ENCODE measurements around the gene SHISAL1.
"Not testable (repeated sequence)": the region's sequence is repeated elsewhere in the genome, so short reads cannot be mapped to it uniquely, and the experiment has no call there.

The SHISAL1 gene

DNA sequence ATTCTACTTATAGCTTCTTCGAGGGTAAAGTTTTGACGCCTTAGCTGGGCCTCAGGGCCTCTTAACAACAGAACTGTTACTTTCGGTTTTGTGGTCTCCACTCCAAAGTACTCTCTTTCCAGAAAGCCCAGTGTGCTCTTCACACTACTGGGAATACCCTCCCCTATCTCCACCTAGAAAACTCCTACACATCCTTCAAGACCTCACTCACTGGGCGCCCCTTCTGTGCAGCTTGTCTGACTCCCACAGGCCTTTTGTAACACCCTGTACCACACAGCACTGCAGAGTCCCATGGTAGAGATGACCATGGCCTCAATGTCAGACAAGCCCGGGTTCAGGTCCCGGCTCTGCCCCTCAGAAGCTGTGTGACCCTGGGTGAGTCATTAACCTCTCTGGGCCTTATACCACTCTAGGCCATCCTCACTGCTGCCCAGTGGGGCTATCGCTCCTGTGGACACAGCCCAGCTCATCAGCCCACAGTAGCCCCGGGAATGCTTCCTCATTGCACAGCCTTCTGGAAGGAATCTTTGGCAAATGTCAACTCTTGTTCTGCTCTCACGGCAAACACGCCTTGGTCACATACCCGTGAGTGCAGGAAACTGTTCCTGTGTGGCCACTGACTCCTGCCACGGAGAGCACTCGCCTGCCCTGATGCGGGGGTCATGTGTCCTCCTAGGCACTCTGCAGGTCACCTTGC, 51.4 kb downstream of the SHISAL1 start:
- DNase-seq (ENCODE audit: low read depth in 2 of 2): no peak

DNA sequence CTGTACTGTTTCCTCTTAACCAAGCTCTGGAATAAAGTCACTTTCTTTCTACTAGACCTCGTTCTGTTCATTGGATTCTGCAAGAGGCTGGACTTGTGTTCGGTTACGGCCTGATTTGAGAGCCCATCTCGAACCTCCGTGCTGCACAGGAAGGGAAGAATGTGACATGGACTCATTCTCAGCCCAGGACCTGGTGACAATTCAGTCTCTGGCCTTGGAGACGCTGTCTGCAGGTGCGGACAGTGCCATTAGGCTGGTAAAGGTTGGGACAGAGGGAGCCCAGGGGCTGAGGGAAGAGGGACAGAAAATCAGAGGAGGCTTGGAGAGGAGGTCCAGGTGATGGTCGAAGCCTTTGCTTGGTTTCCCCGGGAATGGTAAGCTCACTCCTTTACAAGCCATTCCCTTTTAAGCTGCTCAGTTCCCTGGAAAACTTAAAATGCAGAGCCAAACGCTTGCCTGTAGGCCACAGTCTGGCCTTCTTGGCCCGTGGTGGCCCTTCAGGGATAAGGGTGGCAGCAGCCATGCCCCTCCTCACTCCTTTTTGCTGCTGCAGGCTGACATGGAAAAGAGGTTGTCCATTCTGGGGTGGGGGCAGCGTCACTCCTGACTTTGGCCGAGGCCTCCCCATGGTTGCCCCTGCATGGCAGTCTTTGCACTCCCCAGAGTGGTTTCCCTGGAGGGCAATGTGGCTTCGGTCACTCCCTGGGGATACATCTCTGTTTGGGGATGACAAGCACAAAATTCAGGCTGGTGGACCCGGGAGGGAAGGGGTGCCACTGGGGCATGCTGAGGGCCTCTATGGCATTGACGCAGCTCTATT, 52.3 kb downstream of the SHISAL1 start:
- no peak for DNase-seq (ENCODE audit: low read depth in 2 of 2)

DNA sequence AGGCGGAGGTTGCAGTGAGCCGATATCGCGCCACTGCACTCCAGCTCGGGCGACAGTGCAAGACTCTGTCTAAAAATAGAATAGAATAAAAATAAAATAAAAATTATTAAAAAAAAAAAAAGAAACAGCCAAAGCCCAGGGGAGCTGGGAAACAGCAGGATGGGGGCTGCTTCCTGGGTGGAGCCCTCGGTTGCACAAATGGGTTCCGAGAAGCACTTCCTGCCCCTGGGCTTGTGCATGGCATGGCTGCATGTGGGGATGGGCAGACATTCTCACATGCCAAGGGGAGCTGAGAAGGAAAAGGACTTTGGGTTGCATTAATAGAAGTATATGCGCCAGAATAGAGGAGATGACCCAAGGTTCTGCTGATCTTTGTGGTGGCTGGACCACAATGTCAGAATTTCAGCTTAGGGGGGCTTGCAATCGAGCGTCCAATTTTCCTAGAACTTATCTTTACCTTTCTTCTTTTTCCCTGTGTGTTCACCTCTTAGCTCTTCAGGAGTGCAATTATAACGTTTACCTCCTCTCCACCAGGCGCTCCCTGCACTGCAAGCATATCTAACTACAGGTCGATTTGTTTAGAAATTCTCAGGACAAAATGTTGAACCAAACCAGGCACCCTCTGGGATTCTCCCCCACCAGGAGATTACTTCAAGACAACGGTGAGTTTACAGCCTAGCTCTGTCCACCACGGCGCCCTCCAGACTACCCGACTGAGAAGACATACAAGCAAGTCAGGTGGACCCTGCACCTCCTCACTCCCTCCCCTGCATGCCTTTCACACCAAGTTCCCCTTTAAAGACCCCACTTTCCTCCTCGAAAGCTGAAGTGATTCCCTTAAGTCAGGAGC, 53.2 kb downstream of the SHISAL1 start:
- no peak for DNase-seq (ENCODE audit: low read depth in 2 of 2)

DNA sequence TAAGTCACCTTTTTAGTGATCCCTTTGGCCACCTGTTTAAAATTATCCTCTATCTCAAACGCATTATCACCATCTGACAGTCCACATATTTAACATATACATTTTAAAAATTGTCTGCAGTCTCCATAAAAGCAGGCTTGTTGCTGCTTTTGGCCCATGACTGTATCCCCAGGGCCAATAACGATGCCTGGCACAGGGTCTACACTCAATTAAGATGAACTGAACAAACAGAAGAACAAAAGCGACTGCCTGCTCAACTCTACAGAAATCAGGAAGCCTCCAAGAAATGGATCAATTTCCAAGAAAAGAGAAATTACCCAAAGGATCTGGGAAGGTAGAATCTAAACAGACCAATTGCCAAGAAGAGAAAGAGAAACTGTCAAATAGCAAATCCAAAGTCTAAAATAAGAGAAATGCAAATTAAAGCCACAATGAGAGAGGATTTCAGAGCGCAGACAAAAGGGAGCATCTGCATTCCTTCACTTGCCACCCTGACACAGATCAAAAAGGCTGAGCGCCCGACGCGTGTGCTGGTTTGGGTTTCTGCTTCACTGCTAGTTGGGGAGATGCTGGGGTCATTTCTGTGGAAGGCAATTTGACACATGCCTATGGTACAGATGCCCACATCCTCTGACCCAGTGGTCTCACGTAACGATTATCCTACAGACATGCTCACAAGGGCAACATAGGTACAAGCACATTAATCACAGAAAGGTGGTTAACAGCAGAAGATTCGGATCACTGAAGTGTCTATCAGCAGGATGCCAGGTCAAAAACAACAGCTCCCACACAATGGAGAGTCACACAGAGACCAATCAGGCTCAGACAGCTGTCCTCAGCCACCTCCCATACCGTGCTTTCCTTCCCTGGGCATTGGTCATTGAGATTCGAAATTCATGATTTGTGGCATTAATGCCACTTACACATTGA, 55.9 kb downstream of the SHISAL1 start:
- no peak for DNase-seq (ENCODE audit: low read depth in 2 of 2)

DNA sequence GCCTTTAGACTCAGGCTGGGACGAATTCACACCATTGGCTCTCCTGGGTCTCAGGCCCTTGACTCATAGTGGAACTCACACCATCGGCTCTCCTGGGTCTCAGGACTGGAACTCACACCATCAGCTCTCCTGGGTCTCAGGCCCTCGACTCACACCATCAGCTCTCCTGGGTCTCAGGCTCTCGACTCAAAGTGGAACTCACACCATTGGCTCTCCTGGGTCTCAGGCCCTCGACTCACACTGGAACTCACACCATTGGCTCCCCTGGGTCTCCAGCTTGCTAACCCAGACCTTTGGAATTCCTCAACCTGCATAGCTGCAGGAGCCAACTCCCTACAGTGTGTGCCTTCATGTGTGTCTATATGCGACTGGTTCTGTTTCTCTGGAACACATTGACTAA, 56.7 kb downstream of the SHISAL1 start:
- no peak for DNase-seq (ENCODE audit: low read depth in 2 of 2)

DNA sequence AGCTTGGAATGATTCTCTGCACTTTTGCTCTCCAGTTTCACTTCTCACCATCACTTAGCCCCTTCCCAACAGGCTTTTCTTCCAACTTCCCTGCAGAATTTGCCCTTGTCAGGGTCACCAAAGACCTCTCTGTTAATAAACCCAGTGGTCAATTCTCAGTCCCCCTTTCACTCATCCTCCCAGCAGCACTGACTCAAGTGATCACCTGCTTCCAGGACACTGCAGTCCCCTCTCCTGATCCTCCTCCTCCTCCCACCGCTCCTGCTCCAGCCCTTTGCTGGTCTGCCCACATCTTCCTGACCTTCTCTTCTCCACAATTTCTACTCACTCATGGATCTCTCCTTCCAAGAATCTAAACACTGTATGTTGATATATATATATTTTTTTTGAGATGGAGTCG, 57.9 kb downstream of the SHISAL1 start:
- DNase-seq (ENCODE audit: low read depth in 2 of 2): no peak

DNA sequence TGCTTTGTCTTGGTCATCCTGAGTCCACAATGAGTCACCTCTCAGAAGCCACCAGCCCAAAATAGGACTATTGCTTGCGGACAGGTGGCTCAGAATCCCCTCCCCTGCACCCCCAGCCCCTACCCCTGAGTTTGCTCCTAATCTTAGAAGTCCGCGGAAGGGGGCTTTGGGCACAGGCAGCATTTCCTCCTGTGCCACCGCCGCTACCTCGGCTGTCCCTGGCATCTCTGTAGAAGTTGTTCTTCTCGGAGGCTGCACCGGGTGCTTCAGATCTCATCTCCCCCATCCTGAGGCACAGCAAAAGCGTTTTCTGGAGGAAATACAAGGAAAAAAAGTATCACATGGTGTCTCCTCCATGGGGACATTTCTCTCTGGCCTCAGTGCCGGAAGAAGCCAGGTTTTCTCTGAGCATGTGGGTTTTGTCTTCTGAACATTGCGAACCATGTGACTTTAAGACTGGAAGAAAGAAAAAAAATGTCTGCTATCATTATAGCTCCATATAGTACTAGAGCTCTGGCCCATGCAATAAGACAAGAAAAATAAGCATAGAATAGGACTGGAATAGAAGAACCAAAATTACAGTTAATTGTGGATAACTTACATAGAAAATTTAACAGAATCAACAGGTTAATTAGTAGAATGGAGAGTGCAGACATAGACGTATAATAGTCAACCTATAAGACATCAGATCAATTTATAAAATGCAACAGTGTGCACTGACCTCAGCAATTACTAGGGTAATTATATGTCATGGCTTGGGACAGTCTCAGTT, 63.2 kb downstream of the SHISAL1 start:
- no peak for DNase-seq (ENCODE audit: low read depth in 2 of 2)

DNA sequence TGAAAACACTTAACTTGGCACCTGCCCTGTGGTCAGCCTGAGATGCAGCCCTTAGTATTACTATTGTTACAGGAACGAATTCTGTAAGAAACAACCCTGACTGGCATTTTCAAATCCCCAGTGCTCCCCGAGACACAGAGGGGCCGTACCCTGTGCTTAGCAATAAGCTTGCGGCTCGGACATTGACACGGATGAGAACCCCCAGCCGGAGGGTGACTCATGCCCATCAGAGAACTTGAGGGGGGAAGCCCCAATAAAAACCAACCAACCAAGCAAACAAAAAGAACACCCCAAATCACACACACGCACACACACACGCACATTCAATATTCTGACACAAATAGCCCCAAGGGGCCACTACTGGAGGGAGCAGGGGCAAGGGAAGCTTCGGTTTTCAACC, 63.8 kb downstream of the SHISAL1 start:
- DNase-seq (ENCODE audit: low read depth in 2 of 2): no peak

DNA sequence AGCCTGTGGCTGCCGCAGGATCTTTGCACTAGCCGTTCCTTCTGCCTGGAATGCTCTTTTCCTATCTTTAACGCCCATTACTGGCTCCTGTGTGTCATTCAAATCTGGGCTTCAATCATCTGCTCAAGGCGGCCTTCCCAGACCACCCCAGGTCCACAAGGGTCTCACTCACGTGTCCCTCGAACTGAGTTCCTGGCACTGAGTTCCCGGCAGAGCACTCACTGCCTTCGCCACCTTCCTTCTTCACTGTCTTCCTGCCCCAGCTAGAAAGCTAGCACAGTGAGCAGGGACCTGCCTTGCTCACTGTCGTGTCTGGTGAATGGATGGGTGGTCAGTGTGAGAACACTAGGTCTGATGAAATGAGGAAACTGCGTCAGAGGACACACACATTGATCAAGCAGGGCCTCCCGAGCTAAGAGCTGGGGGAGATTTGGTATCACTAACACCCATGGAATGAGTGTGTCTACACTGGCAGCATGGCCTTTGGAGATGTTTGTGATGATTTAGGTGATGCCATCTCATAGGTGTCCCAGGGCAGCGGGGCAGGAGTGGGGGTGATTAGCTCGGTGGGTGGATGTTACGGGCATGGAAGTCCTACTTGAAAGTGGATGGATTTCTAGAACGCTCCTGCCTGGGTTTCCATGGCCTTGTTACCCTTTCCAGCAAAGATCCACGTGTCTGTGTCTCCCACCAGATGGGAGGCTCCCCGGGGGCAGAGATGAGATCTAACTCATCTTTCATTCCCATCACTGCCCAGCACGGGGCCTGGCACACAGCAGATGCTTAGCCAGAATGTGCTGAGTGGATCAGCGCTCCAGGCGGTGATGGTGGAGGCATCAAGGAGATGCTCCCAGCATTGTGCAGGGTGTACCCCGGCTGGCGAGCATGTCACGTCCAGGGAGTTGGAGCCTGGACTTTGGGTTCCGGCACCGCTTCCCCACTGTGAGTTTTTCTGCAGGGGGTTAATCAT, 64.5 kb downstream of the SHISAL1 start:
- no peak for DNase-seq (ENCODE audit: low read depth in 2 of 2)

DNA sequence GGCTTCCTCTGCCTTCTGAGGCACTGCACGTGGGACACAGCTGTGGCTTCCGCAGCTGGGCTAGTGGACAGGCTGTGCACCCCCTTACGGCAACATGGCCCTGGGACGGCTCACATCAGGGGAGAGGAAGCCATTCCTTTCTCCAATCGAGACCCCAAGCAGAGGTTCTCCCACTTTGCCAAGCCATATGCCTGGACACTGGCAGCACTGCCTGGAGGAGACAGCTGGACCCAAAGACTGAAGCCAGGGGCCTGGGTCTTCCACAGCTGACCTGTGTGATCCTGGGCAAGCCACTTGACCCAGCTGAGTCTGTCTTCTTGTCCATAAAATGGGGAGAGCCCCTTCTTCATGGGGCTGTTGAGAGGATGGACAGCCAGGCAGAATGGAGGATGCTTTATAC, 65.4 kb downstream of the SHISAL1 start:
- DNase-seq (ENCODE audit: low read depth in 2 of 2): no peak

DNA sequence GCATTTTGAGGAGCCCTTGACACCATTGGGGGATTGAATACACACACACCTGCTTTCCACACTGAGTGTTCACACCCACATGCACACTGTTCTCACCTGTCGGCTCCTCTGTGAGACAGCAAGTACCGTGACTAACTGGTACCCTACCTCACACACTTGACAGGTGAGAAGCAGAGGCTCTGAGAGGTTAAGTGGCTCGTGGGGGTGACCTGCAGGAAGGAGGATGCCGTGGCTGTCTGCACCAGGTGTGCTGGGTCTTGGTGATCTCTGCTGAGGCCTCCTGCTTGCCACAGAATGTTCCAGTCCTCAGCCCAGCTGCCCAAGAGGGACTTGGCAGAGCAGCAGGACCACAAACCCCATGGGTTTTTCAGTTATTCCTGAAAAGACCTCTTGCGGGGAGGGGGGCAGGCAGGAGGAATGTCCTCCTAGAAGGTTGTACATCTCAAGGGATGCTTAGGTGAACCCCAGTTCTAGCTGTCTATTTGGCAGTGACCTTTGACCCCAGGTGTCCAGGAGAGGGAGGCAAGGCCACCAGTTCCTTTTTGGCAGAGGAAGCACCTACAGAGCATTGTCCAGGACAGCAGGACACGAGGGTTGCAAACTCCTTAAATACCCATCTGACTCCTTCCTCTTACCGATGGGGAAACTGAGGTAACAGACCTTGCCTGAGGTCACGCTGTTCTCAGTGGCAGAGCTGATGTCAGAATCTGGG, 66.0 kb downstream of the SHISAL1 start:
- no peak for DNase-seq (ENCODE audit: low read depth in 2 of 2)

DNA sequence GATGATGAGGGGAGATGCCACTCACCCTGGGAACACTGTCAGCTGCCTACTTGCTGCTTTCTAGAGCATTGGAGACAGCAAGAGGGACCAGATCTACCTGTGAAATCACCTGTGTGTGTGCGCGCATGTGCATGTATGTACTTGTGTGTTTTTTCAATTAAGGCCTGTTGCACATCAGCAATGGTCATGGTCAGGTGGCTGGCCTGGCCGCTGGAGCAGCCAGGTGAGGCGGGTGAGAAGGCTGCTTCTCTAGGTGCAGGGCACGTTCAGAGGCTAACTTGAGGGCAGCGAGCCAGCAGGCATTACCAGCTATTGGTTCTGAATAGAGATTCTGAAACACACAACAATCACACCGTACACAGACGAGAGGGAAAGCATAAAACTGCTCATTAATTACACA, 66.9 kb downstream of the SHISAL1 start:
- DNase-seq (ENCODE audit: low read depth in 2 of 2): no peak

DNA sequence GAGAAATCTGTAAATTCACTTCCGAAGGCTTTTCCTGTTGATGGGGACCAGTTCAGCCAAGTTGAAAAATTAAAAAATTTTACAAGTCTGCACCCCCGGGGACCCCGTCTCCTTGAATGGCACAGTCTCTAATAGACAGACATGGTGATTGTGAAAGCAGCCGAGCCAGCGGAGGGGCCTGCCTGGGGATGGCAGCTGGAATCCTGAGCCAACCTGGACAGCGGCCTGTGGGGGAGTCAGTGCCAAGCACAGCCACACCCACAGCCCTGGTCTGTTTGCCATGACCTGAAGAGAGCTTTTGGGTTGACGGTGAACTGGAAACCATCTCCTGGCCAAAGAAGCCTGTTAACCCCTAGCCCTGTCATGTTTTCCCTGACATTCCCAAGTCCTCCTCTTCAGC, 67.3 kb downstream of the SHISAL1 start:
- no peak for DNase-seq (ENCODE audit: low read depth in 2 of 2)

DNA sequence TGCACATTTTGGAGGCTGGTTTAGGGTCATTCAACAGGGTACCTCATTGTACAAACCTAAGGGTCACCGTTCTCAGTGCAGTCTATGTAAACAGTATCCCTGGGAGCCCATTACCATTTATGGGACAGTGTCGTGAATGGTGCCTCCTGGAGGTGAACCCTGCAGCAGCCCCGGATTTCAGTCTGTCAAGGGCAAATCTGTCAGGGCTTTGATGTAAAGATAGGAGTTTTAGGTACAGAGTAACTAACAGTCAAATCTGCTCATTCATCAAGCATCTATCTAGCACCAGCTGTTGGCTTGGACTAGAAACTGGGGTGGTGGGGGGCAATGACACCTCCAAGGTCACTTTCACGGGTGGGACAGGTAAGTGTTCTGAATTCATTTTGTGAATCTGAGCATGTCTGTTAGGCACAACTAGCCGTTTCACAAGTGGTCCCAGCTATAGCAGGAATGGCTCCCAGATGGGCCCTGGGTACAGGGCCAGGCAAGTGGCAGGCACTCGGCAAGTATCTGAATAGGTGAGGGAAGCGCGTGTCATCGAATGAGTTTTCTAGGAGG, 68.4 kb downstream of the SHISAL1 start:
- no peak for DNase-seq (ENCODE audit: low read depth in 2 of 2)

DNA sequence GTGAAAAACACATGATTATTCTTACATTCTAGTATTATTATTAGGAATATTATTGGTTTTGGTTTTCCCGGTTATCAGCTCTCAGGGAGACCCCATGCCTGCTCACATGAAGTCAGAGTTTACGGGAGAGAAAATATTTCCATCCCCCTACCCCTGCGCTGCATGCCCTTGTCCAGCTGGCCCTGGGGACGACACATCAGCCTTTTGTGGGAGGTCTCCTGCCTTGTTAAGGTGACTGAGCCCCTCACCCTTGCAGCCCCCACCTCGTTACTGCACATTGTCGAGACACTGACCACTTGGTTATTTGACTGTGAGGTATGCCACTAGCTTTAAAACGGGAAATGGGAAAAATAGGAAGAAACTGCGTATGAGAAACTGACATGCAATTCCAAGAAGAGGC, 69.0 kb downstream of the SHISAL1 start:
- DNase-seq (ENCODE audit: low read depth in 2 of 2): no peak

DNA sequence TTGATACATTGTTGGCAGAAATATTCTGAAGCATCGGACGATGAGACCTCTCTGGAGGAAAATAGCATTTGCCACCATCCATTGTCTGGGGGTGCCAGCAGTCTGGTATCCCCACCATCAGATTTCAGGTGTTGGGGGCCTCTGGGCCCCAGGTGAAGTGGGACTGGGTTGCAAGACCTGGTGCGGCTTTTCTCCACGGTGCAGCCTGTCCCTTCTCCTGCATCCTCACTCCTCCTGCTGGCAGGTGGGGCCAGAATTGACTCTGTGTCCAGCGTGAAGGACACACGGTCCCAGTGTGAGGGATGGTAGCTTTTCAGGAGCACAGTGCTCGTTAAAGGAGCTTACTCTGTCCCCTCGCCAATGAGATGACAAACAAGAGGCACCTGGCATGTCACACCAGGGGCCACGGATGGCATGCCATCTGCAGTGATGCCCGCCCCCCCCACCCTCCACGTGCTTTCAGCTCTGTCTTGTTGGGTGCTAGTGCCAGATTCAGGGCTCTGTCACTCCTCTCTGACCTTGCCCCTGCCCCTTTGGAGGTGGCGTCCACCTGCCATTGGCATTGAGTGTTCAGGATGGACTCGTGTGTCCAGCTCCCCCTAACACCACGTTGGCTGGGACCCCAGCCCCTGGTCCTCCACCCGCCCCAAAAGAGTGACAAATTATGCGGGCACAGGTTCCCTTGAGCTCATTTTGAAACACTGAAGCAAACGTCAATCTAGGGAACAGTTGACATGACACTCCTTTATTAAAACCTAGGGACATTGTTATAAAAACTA, 69.6 kb downstream of the SHISAL1 start:
- no peak for DNase-seq (ENCODE audit: low read depth in 2 of 2)

DNA sequence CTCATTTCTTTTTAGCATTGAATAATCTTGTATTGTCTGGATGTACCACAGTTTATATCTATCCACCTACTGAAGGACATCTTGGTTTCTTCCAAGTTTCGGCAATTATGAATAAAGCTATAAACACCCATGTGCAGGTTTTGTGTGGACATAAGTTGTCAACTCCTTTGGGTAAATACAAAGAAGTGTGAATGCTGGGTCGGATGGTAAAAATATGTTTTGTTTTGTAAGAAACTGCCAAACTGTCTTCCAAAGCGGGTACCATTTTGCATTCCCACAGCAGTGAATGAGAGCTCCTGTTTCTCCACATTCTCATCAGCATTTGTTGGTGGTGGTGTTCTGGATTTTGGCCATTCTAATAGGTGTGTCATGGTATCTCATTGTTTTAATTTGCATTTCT, 71.6 kb downstream of the SHISAL1 start:
- not testable (repeated sequence) for DNase-seq (ENCODE audit: low read depth in 2 of 2)

DNA sequence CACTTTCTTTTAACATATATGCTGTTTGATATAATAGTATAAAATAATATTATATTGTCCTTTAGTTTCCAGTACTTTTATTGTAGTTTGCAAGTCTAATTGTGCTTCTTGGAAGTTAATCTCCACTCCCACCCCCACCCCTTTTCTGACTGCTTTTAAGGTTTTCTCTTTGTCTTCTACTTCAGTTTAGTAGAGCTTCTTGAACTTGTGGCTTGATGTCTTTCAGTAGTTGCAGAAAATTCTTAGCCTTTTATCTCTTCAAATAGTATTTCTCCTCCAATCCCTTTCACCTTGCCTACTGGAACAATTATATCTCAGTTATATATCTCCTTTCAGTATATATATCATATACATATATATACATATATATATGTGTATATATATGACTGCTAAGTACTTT, 75.5 kb downstream of the SHISAL1 start:
- DNase-seq (ENCODE audit: low read depth in 2 of 2): no peak

Data from activated CD4-positive, alpha-beta T cell treated with anti-CD3 and anti-CD28 coated beads for 24 hours (primary cell).